Mesenchymal stem cell (in vitro differentiated cells and primary cell): ENCODE data around the gene CENPS.
A peak's percentile ranks its signal among the peaks of the same experiment; 100 is the strongest.

Experiments used
- DNase-seq: peaks from one replicate; pipeline ENCODE4 v3.0.0-alpha.2; 2013
- H2AFZ ChIP-seq: one replicate; pipeline ENCODE4 v1.6.1; 2013; ENCODE audit warnings: low read depth, mild to moderate bottlenecking, control low read depth, inconsistent platforms, low read length, moderate library complexity
- H2AK5ac ChIP-seq: 2 replicates; pipeline ENCODE4 v1.6.1; 2013; ENCODE audit warnings: low read length, moderate library complexity, mild to moderate bottlenecking, inconsistent platforms; ENCODE audit not compliant: severe bottlenecking
- H2BK120ac ChIP-seq: one replicate; pipeline ENCODE4 v1.6.1; 2013; ENCODE audit warnings: low read depth, mild to moderate bottlenecking, inconsistent platforms, low read length, moderate library complexity
- H2BK12ac ChIP-seq, 2 experiments: one replicate each; pipeline ENCODE4 v1.6.1; 2013; ENCODE audit warnings: inconsistent platforms in 2 of 2, low read length in 2 of 2, mild to moderate bottlenecking in 2 of 2, moderate library complexity in 2 of 2, control low read depth in 1 of 2
- H2BK15ac ChIP-seq: one replicate; pipeline ENCODE4 v1.6.1; 2013; ENCODE audit warnings: mild to moderate bottlenecking, low read depth, inconsistent platforms; ENCODE audit not compliant: poor library complexity, severe bottlenecking
- H2BK5ac ChIP-seq: 2 replicates; pipeline ENCODE4 v1.6.1; 2013; ENCODE audit warnings: low read depth, mild to moderate bottlenecking, low read length, control low read depth, inconsistent platforms; ENCODE audit not compliant: poor library complexity, severe bottlenecking
- H3K14ac ChIP-seq, 2 experiments: one replicate each; pipeline ENCODE4 v1.6.1; 2013; ENCODE audit warnings: inconsistent platforms in 2 of 2, low read length in 2 of 2, control low read depth in 1 of 2, mild to moderate bottlenecking in 1 of 2, moderate library complexity in 1 of 2
- H3K18ac ChIP-seq, 2 experiments: one replicate each; pipeline ENCODE4 v1.6.1; 2013; ENCODE audit warnings: inconsistent platforms in 2 of 2, low read length in 2 of 2, control low read depth in 1 of 2, low read depth in 1 of 2, mild to moderate bottlenecking in 1 of 2
- H3K23ac ChIP-seq, 2 experiments: one replicate each; pipeline ENCODE4 v1.6.1; 2013; ENCODE audit warnings: inconsistent platforms in 2 of 2, low read length in 2 of 2, mild to moderate bottlenecking in 2 of 2, moderate library complexity in 2 of 2, control low read depth in 1 of 2
- H3K27ac ChIP-seq: 2 replicates; pipeline ENCODE4 v1.5.1; 2013; ENCODE audit warnings: mild to moderate bottlenecking, moderate library complexity, low read length, control low read depth, inconsistent platforms; ENCODE audit not compliant: poor library complexity, severe bottlenecking
- H3K27me3 ChIP-seq, 2 experiments: 2 replicates each; pipeline versions ENCODE4 v1.6.1 to v1.7.0; 2013; ENCODE audit warnings: low read length in 2 of 2, mild to moderate bottlenecking in 2 of 2, moderate library complexity in 2 of 2, control low read depth in 1 of 2, inconsistent platforms in 1 of 2; ENCODE audit not compliant: control insufficient read depth in 1 of 2, insufficient read depth in 1 of 2
- H3K36me3 ChIP-seq, 2 experiments: 2 replicates each; pipeline versions ENCODE4 v1.6.1 to v1.7.0; 2013; ENCODE audit warnings: low read length in 2 of 2, control low read depth in 1 of 2, inconsistent platforms in 1 of 2, low read depth in 1 of 2, mild to moderate bottlenecking in 1 of 2; ENCODE audit not compliant: insufficient read depth in 2 of 2, control insufficient read depth in 1 of 2
- H3K4ac ChIP-seq, 2 experiments: one replicate each; pipeline ENCODE4 v1.6.1; 2013; ENCODE audit warnings: inconsistent platforms in 2 of 2, low read length in 2 of 2, mild to moderate bottlenecking in 2 of 2, moderate library complexity in 2 of 2, control low read depth in 1 of 2, low read depth in 1 of 2
- H3K4me1 ChIP-seq: 2 replicates; pipeline ENCODE4 v1.6.1; 2013; ENCODE audit warnings: low read depth, low read length, control low read depth; ENCODE audit not compliant: control insufficient read depth, insufficient read depth
- H3K4me2 ChIP-seq: 2 replicates; pipeline ENCODE4 v1.6.1; 2013; ENCODE audit warnings: low read length, mild to moderate bottlenecking, inconsistent platforms; ENCODE audit not compliant: poor library complexity, severe bottlenecking
- H3K4me3 ChIP-seq, 2 experiments: 2 replicates each; pipeline versions ENCODE4 v1.5.1 to v1.7.0; 2013; ENCODE audit warnings: low read length in 2 of 2, mild to moderate bottlenecking in 2 of 2, control low read depth in 1 of 2, low read depth in 1 of 2; ENCODE audit not compliant: insufficient read depth in 1 of 2
- H3K79me1 ChIP-seq: replicated peaks from 2 replicates; pipeline ENCODE4 v1.6.1; 2013; ENCODE audit warnings: mild to moderate bottlenecking, control low read depth, low read length, inconsistent platforms; ENCODE audit not compliant: poor library complexity, severe bottlenecking
- H3K9ac ChIP-seq: 2 replicates; pipeline ENCODE4 v1.7.0; 2013; ENCODE audit warnings: mild to moderate bottlenecking, low read length, moderate library complexity
- H3K9me3 ChIP-seq: 2 replicates; pipeline ENCODE4 v1.7.0; 2013; ENCODE audit warnings: mild to moderate bottlenecking, low read length; ENCODE audit not compliant: control insufficient read depth
- H4K8ac ChIP-seq: one replicate; pipeline ENCODE4 v1.6.1; 2013; ENCODE audit warnings: inconsistent platforms, mild to moderate bottlenecking, low read length, moderate library complexity
- H4K91ac ChIP-seq: one replicate; pipeline ENCODE4 v1.6.1; 2013; ENCODE audit warnings: mild to moderate bottlenecking, low read length, inconsistent platforms
- WGBS: methylation state at CpG from one replicate; pipeline ENCODE4 v1.1.7; 2013; ENCODE audit warnings: mixed read lengths; 5-methylcytosine and 5-hydroxymethylcytosine counted together

The CENPS gene

DNA sequence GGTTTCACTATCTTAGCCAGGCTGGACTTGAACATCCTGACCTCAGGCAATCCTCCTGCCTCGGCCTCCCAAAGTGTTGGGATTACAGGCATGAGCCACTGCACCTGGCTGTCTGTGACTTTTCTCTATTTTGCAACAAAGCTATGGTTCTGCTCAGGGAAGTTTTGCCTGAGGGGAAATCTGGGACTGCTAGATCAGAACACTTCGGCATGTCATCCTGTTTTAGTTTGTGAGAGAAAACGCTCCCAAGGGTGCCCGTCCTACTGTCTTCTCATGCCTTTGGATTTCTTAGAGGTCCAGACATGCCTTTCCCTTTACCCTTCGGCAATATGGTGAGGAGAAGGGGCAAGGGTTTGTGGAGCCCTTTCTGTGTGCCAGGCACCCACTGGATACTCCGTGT lies 14.0 kb downstream of the CENPS start:
- Histone ChIP-seq H3K4me3 (no peak overlapping the region), H4K8ac (no peak overlapping the region), H3K9ac (no peak overlapping the region), H2BK120ac (no peak overlapping the region), H3K4me2 (no peak overlapping the region), H3K27ac (no peak overlapping the region), H3K4ac (no peak overlapping the region), H3K36me3 (peaks cover 3 to 29% of the 10 kb centered on the region in 2 experiments), H2BK15ac (no peak overlapping the region), H2BK5ac (no peak overlapping the region), H3K27me3 (no peaks in the 10 kb centered on the region), H2BK12ac (no peak overlapping the region), H3K4me1 (no peaks in the 10 kb centered on the region), H2AFZ (no peak overlapping the region), H2AK5ac (no peak overlapping the region), H3K9me3 (no peaks in the 10 kb centered on the region), H3K79me1 (no peaks in the 10 kb centered on the region), H3K14ac (no peak overlapping the region), H4K91ac (no peak overlapping the region), H3K23ac (no peak overlapping the region), H3K18ac (no peak overlapping the region)
- WGBS = 94% methylated on average over 6 of the region's 6 CpGs
- DNase-seq = no peak

- Histone ChIP-seq H3K27me3 (no peaks in the 10 kb centered on the region), H3K4me3 (no peak overlapping the region), H3K4me1 (no peaks in the 10 kb centered on the region), H3K4me2 (no peak overlapping the region), H3K9me3 (no peaks in the 10 kb centered on the region), H2AK5ac (no peak overlapping the region), H3K79me1 (no peaks in the 10 kb centered on the region), H3K4ac (no peak overlapping the region), H3K27ac (no peak overlapping the region), H3K36me3 (peaks cover 3 to 26% of the 10 kb centered on the region in 2 experiments), H3K9ac (no peak overlapping the region), H2BK15ac (no peak overlapping the region), H3K18ac (no peak overlapping the region), H2BK12ac (no peak overlapping the region), H4K8ac (no peak overlapping the region), H2BK5ac (no peak overlapping the region), H2BK120ac (no peak overlapping the region), H3K14ac (no peak overlapping the region), H2AFZ (no peak overlapping the region), H3K23ac (no peak overlapping the region), H4K91ac (no peak overlapping the region)
- WGBS = 92% methylated on average over 7 of the region's 7 CpGs
- no peak for DNase-seq
Observed at GRCh38 chr1:10444795-10445397, 14.7 kb downstream of the CENPS start.

DNA sequence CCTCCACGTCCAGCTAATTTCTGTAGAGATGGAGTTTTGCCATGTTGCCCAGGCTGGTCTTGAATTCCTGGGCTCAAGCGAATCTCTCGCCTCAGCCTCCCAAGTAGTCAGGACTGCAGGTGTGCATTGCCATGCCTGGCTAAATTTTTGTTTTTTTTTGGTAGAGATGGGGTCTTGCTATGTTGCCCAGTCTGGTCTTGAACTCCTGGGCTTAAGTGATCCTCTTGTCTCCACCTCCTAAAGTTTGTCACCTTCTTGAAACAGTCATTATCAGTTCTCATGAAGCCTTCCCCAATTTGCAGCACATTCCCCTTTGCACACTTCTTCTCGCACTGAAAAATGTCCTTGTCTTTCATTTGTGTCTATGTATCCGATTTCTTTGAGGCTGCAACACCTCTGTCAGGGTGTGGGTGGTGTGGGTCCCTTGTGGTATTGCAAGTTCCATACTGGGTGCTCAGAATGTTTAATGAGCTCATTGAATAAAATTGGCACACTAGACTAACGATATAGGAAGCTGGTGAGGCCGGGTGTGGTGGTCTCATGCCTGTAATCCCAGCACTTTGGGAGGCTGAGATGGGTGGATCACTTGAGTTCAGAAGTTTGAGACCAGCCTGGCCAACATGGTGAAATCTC lies 16.7 kb downstream of the CENPS start:
- Histone ChIP-seq H3K9ac (no peak overlapping the region), H3K14ac (no peak overlapping the region), H2AFZ (no peak overlapping the region), H3K27ac (no peak overlapping the region), H3K4me3 (no peak overlapping the region), H4K8ac (no peak overlapping the region), H3K23ac (no peak overlapping the region), H3K27me3 (no peaks in the 10 kb centered on the region), H3K4ac (no peak overlapping the region), H3K79me1 (no peaks in the 10 kb centered on the region), H2BK5ac (no peak overlapping the region), H4K91ac (no peak overlapping the region), H3K4me1 (peaks cover 2% of the 10 kb centered on the region), H2BK120ac (no peak overlapping the region), H2BK12ac (no peak overlapping the region), H3K18ac (no peak overlapping the region), H3K4me2 (no peak overlapping the region), H2AK5ac (no peak overlapping the region), H3K9me3 (no peaks in the 10 kb centered on the region), H3K36me3 (peaks cover 3 to 18% of the 10 kb centered on the region in 2 experiments), H2BK15ac (no peak overlapping the region)
- DNase-seq = no peak
- WGBS = 95% methylated on average over 7 of the region's 7 CpGs

GRCh38 chr1:10449751-10450150 lies 19.5 kb downstream of the CENPS start, which contains the start of gene CORT:
Gene CORT (plus strand): TSS chr1:10450031. CDS start chr1:10450224, 193 bp downstream.
- Histone ChIP-seq H3K27ac (no peak within 1 kb of the TSS), H4K8ac (no peak within 1 kb of the TSS), H3K14ac (no peak within 1 kb of the TSS), H3K79me1 (no peaks in the 10 kb centered on the region), H3K36me3 (peaks cover 3 to 6% of the 10 kb centered on the region in 2 experiments), H3K9me3 (no peaks in the 10 kb centered on the region), H2BK5ac (no peak within 1 kb of the TSS), H3K9ac (peak within 1 kb of the TSS; percentile 86), H3K18ac (no peak within 1 kb of the TSS), H3K27me3 (no peaks in the 10 kb centered on the region), H2AK5ac (no peak within 1 kb of the TSS), H3K4me1 (peaks cover 2% of the 10 kb centered on the region), H3K4me2 (no peak within 1 kb of the TSS), H4K91ac (peak within 1 kb of the TSS; percentile 14), H3K23ac (no peak within 1 kb of the TSS), H2AFZ (no peak within 1 kb of the TSS), H3K4me3 (peak within 1 kb of the TSS in 1 of 2 experiments; percentile 65), H2BK15ac (no peak within 1 kb of the TSS), H2BK12ac (no peak within 1 kb of the TSS), H3K4ac (no peak within 1 kb of the TSS), H2BK120ac (no peak within 1 kb of the TSS)
- WGBS = 94% methylated on average over 10 of the region's 10 CpGs
- DNase-seq = no peak
